Panc1 (cell line): Measurements from ENCODE around the gene PHKB. TPM values are rescaled to one million over a fixed set of nuclear protein-coding genes. Genes with fewer than 3 reads are reported as not detected.

Experiments used
- ATAC-seq: fragments of 200-7000 bp; cut with Tn5 transposase; 2 replicates; pipeline ENCODE4 v1.9.1; 2020; ENCODE audit warnings: mild to moderate bottlenecking, moderate library complexity
- BruUV-seq: library from RNA; stranded (reverse); fragments of 400-500 nt; replicated peaks from 2 replicates; lab custom pipeline; 2021; lab: Mats Ljungman, UMichigan
- CTCF ChIA-PET: fragments of 300-600 bp; sonication (Branson Sonifier 250); formaldehyde crosslinking; loops from one replicate; lab custom pipeline; 2022; ENCODE audit warnings: antibody characterized with exemption; lab: Charles Lee
- POLR2A ChIA-PET: fragments of 300-600 bp; sonication (Branson Sonifier 250); formaldehyde crosslinking; loops from one replicate; lab custom pipeline; 2022; ENCODE audit warnings: antibody characterized with exemption; lab: Charles Lee
- DNase-seq: peaks from one replicate; pipeline ENCODE4 v3.0.0-alpha.2; 2010; ENCODE audit warnings: low read depth, low spot score
- H3K27ac ChIP-seq: 2 replicates; pipeline ENCODE4 v1.5.1; 2011; ENCODE audit warnings: mild to moderate bottlenecking, low read length, inconsistent platforms
- H3K27me3 ChIP-seq: fragments of 200-500 bp; sonication (Bioruptor generic); 2 replicates; pipeline ENCODE4 v1.6.0; 2014; ENCODE audit warnings: low read length, inconsistent platforms; ENCODE audit not compliant: control insufficient read depth, insufficient read depth
- H3K36me3 ChIP-seq: fragments of 200-500 bp; sonication (Bioruptor generic); 2 replicates; pipeline ENCODE4 v1.5.1; 2014; ENCODE audit warnings: inconsistent platforms, mild to moderate bottlenecking, low read length, moderate library complexity; ENCODE audit not compliant: control insufficient read depth, insufficient read depth
- H3K4me1 ChIP-seq: 2 replicates; pipeline ENCODE4 v1.5.1; 2011; ENCODE audit warnings: inconsistent platforms, mild to moderate bottlenecking, low read length, moderate library complexity; ENCODE audit not compliant: control insufficient read depth, insufficient read depth
- H3K4me3 ChIP-seq, 2 experiments: 2 replicates each; pipeline ENCODE4 v1.5.1; 2011 to 2012; ENCODE audit warnings: low read depth in 2 of 2, low read length in 2 of 2, mild to moderate bottlenecking in 2 of 2, inconsistent platforms in 1 of 2, moderate library complexity in 1 of 2
- H3K9me3 ChIP-seq: fragments of 200-500 bp; sonication (Bioruptor generic); 2 replicates; pipeline ENCODE4 v1.5.1; 2014; ENCODE audit warnings: low read depth, mild to moderate bottlenecking, inconsistent platforms, low read length, moderate library complexity; ENCODE audit not compliant: control insufficient read depth, insufficient read depth
- POLR2AphosphoS5 ChIP-seq: IDR thresholded peaks from 2 replicates; pipeline ENCODE4 v1.6.1; 2012; ENCODE audit warnings: mild to moderate bottlenecking, low read depth, low read length, moderate library complexity
- SIN3A ChIP-seq: IDR thresholded peaks from 2 replicates; pipeline ENCODE4 v1.6.1; 2012; ENCODE audit warnings: low read depth, mild to moderate bottlenecking, low read length, moderate library complexity, borderline replicate concordance; ENCODE audit not compliant: insufficient read depth
- TCF7L2 ChIP-seq: IDR thresholded peaks from 2 replicates; pipeline ENCODE4 v1.6.1; 2011; ENCODE audit warnings: mild to moderate bottlenecking, low read depth, low read length, inconsistent platforms
- in situ Hi-C: cut with HindIII; loops from 2 replicates; pipeline ENCODE4 v1.10.0; 2016; ENCODE audit warnings: low sequenced_read_pairs, low pct_unique_long_range_greater_than_20kb
- intact Hi-C: fragments of 100-400 bp; cut with micrococcal nuclease; formaldehyde crosslinking; loops from one replicate; pipeline ENCODE4 v1.10.0; 2022; ENCODE audit not compliant: unreplicated experiment
- total RNA-seq: library from RNA; stranded (reverse); gene quantifications from one replicate; pipeline ENCODE4 v1.2.1, GENCODE V29; 2021; ENCODE audit not compliant: unreplicated experiment
- TF ChIP-seq, protein P1 (sequence below), 2 experiments: IDR thresholded peaks; 2 replicates each; pipeline ENCODE4 v1.6.1; 2011 to 2012; ENCODE audit warnings: low read depth in 2 of 2, control low read depth in 1 of 2, low read length in 1 of 2, mild to moderate bottlenecking in 1 of 2, moderate library complexity in 1 of 2; ENCODE audit not compliant: insufficient read depth in 1 of 2
- TF ChIP-seq, protein P2 (sequence below): fragments of 450-650 bp; IDR thresholded peaks from 2 replicates; pipeline ENCODE4 v1.5.1; 2017; ENCODE audit warnings: mild to moderate bottlenecking

PHKB gene
- total RNA-seq, 1 experiment from 2014 or later, result 29.5 TPM

- no peaks in the 10 kb centered on the region for H3K9me3 ChIP-seq
- no peak for TF ChIP-seq SIN3A
- H3K36me3 ChIP-seq, result no peaks in the 10 kb centered on the region; the same call in 1 of the 2 replicates
- no TSS peak for BruUV-seq
- DNase-seq, result no peak
- no peak for ATAC-seq
- H3K4me3 ChIP-seq, result no peak overlapping the region
- H3K27ac ChIP-seq, result no peak overlapping the region
- ChIA-PET CTCF (no interaction called here), POLR2A (interaction anchor here (0.6 kb wide), 1 partner anchor 64 kb away, joined by 4 read pairs; no protein-coding TSS in a partner anchor)
- no peaks in the 10 kb centered on the region for H3K4me1 ChIP-seq
- intact Hi-C loops (no loop called here), in situ Hi-C loops (no loop called here)
- H3K27me3 ChIP-seq, result no peaks in the 10 kb centered on the region
Observed at GRCh38 chr16:47592232-47592631, 131.1 kb downstream of the PHKB start.

DNA sequence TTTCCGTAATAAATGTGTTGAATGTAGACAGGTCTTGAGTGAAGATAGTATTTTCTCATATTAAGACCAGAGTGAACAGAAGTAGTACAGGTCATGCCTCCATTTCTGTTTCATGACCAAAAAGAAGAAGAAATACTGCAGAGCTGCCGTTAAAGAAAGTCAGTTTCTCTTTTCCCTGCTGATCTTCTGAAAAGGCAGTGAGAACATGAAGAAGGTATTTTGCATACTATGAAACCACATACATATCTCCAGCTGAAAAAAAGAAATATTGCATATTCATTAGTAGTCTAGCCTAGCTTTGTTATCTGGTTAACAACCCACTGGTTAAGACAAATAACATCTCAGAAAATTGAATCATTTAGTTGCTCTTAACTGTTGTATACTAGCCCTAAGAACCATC lies 138.4 kb downstream of the PHKB start:
- Histone ChIP-seq H3K9me3 (no peaks in the 10 kb centered on the region), H3K4me3 (no peak overlapping the region), H3K27ac (no peak overlapping the region), H3K27me3 (no peaks in the 10 kb centered on the region), H3K36me3 (no peaks in the 10 kb centered on the region), H3K4me1 (no peaks in the 10 kb centered on the region)
- ChIA-PET CTCF (no interaction called here), POLR2A (no interaction called here)
- intact Hi-C loops, result no loop called here
- in situ Hi-C loops, result no loop called here
- BruUV-seq, result no TSS peak
- DNase-seq (no peak), ATAC-seq (no peak)
- TF ChIP-seq, protein P1, sequence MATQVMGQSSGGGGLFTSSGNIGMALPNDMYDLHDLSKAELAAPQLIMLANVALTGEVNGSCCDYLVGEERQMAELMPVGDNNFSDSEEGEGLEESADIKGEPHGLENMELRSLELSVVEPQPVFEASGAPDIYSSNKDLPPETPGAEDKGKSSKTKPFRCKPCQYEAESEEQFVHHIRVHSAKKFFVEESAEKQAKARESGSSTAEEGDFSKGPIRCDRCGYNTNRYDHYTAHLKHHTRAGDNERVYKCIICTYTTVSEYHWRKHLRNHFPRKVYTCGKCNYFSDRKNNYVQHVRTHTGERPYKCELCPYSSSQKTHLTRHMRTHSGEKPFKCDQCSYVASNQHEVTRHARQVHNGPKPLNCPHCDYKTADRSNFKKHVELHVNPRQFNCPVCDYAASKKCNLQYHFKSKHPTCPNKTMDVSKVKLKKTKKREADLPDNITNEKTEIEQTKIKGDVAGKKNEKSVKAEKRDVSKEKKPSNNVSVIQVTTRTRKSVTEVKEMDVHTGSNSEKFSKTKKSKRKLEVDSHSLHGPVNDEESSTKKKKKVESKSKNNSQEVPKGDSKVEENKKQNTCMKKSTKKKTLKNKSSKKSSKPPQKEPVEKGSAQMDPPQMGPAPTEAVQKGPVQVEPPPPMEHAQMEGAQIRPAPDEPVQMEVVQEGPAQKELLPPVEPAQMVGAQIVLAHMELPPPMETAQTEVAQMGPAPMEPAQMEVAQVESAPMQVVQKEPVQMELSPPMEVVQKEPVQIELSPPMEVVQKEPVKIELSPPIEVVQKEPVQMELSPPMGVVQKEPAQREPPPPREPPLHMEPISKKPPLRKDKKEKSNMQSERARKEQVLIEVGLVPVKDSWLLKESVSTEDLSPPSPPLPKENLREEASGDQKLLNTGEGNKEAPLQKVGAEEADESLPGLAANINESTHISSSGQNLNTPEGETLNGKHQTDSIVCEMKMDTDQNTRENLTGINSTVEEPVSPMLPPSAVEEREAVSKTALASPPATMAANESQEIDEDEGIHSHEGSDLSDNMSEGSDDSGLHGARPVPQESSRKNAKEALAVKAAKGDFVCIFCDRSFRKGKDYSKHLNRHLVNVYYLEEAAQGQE (IDR thresholded peaks at IDR 0.05; ENCODE audit: insufficient read depth in 1 of 2, low read depth in 2 of 2, low read length in 1 of 2), result no peak
- no peak for TF ChIP-seq POLR2AphosphoS5
- TF ChIP-seq, protein P2, sequence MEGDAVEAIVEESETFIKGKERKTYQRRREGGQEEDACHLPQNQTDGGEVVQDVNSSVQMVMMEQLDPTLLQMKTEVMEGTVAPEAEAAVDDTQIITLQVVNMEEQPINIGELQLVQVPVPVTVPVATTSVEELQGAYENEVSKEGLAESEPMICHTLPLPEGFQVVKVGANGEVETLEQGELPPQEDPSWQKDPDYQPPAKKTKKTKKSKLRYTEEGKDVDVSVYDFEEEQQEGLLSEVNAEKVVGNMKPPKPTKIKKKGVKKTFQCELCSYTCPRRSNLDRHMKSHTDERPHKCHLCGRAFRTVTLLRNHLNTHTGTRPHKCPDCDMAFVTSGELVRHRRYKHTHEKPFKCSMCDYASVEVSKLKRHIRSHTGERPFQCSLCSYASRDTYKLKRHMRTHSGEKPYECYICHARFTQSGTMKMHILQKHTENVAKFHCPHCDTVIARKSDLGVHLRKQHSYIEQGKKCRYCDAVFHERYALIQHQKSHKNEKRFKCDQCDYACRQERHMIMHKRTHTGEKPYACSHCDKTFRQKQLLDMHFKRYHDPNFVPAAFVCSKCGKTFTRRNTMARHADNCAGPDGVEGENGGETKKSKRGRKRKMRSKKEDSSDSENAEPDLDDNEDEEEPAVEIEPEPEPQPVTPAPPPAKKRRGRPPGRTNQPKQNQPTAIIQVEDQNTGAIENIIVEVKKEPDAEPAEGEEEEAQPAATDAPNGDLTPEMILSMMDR, result no peak
- no peak for TF ChIP-seq SIN3A
- no peak for TF ChIP-seq TCF7L2

DNA sequence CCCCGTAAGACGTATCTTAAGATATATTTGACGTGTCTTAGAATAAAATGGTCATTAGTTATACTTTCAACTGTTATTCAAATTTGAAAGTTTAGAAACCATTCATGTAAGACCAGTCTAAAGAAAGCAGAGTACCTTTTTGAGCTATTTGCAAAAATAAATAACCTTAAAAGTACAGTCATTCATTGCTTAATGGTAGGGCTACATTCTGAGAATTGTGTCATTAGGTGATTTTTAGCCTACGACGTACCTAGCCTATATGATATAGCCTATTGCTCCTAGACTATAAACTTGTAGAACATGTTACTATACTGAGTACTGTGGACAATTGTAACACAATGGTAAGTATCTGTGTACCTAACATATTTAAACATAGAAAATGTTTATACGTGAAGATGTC lies 139.2 kb downstream of the PHKB start:
- H3K9me3 ChIP-seq, result no peaks in the 10 kb centered on the region
- ATAC-seq, result no peak

More for the DNA sequence above, 139.2 kb downstream of the PHKB start:
- no peak overlapping the region for H3K4me3 ChIP-seq
- H3K27ac ChIP-seq, result no peak overlapping the region
- H3K4me1 ChIP-seq, result no peaks in the 10 kb centered on the region
- intact Hi-C loops (no loop called here), in situ Hi-C loops (no loop called here)
- no peaks in the 10 kb centered on the region for H3K27me3 ChIP-seq
- no peaks in the 10 kb centered on the region for H3K36me3 ChIP-seq
- CTCF ChIA-PET, result no interaction called here
- POLR2A ChIA-PET, result no interaction called here
- TF ChIP-seq POLR2AphosphoS5 (no peak), SIN3A (no peak)
- TF ChIP-seq, protein P2, result no peak
- TF ChIP-seq, protein P1 (IDR thresholded peaks at IDR 0.05; ENCODE audit: insufficient read depth in 1 of 2, low read depth in 2 of 2, low read length in 1 of 2), result no peak
- no peak for DNase-seq
- BruUV-seq, result no TSS peak
